ENCODE results near the gene TMEM253.

DNA sequence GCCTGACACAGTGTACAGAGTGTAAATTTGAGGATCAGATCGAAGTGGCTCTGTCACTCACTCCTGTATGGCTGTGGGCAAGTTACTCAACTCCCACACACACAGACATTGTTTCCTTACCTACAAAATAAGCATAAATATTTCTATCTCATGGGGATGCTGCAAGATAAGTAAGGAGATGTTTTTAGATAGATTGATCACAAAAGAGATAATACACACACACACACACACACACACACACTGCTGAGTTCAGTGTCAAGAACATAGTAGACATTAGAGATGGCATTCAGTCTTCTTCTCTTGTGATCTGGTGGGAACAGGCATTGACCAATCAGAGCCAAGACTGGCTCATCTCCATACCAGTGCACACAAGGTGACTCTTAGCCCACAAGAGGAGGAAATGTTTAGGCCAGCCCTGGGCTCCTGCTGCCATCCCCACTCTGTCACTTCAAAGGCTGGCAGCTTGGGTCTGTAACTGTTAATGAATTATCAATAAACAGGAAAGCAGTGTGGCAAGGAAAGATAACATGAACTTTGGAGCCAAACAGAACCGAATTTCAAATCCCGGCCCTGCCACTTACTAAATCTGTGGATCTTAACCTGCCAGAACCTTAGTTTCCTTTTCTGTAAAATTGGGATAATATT lies 46.6 kb upstream of the TMEM253 start:
- TF ChIP-seq ZNF529 (tag by site-specific recombination; IDR thresholded peaks at IDR 0.05; ENCODE audit: insufficient replicate concordance) (no peak), ZNF701 (tag by site-specific recombination; IDR thresholded peaks at IDR 0.05) (no peak)

Data from HEK293 (cell line).